DOHH2 (cell line): Measurements from ENCODE around the gene SLC25A23.

Source experiments
- EZH2phosphoT487 ChIP-seq: fragments of 200-600 bp; sonication (generic); IDR thresholded peaks from 2 replicates; pipeline ENCODE4 v1.6.1; 2017; ENCODE audit warnings: borderline replicate concordance, mild to moderate bottlenecking, antibody characterized with exemption, low read length, moderate library complexity, mixed read lengths
- TF ChIP-seq, protein P1 (sequence below): fragments of 200-600 bp; sonication (generic); IDR thresholded peaks from one replicate; pipeline ENCODE4 v1.5.1; 2014; ENCODE audit warnings: antibody characterized with exemption, mild to moderate bottlenecking, low read depth, low read length; ENCODE audit not compliant: poor library complexity, severe bottlenecking

DNA sequence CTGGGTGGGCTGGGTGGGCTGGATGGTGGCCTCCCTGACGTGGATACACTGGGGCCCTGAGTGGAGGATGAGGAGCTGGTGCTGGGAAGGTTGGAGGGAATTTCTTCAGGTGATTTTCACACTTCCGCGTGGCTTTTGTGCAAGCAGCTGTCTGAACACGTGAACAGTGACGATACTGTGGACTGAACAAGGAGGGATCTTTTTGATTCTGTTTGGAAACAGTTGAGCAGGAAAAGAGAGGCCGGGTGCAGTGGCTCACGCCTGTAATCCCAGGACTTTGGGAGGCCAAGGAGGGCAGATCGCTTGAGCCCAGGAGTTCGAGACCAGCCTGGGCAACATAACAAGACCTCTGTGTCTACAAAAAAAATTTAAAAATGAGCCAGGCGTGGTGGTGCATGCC lies 57.5 kb downstream of the SLC25A23 start:
- no peak for TF ChIP-seq EZH2phosphoT487
- TF ChIP-seq, protein P1, sequence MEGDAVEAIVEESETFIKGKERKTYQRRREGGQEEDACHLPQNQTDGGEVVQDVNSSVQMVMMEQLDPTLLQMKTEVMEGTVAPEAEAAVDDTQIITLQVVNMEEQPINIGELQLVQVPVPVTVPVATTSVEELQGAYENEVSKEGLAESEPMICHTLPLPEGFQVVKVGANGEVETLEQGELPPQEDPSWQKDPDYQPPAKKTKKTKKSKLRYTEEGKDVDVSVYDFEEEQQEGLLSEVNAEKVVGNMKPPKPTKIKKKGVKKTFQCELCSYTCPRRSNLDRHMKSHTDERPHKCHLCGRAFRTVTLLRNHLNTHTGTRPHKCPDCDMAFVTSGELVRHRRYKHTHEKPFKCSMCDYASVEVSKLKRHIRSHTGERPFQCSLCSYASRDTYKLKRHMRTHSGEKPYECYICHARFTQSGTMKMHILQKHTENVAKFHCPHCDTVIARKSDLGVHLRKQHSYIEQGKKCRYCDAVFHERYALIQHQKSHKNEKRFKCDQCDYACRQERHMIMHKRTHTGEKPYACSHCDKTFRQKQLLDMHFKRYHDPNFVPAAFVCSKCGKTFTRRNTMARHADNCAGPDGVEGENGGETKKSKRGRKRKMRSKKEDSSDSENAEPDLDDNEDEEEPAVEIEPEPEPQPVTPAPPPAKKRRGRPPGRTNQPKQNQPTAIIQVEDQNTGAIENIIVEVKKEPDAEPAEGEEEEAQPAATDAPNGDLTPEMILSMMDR = no peak
